Stimulated activated CD8-positive, alpha-beta memory T cell treated with anti-CD3 and anti-CD28 coated beads, Interleukin-4, amount 100 ng/mL, for 1 hour (primary cell): ENCODE data around the gene RANBP3L.
"Not testable (repeated sequence)": the region's sequence is repeated elsewhere in the genome, so short reads cannot be mapped to it uniquely, and the experiment has no call there.

Experiments used
- DNase-seq, 2 donors: peaks; one replicate each; pipeline ENCODE4 v3.0.0-alpha.2; 2020; ENCODE audit warnings: low read depth in 2 of 2, low spot score in 1 of 2

Gene RANBP3L

GRCh38 chr5:36214436-36214835 lies 87.3 kb downstream of the RANBP3L start:
- DNase-seq = no peak

- DNase-seq = no peak
Measured at GRCh38 chr5:36209664-36210063, 92.0 kb downstream of the RANBP3L start.

- no peak for DNase-seq
Measured at GRCh38 chr5:36208786-36209185, 92.9 kb downstream of the RANBP3L start.

- DNase-seq = no peak
Measured at GRCh38 chr5:36206913-36207312, 94.8 kb downstream of the RANBP3L start.

GRCh38 chr5:36205329-36205728 lies 96.4 kb downstream of the RANBP3L start:
- no peak for DNase-seq

GRCh38 chr5:36202521-36202961 lies 99.2 kb downstream of the RANBP3L start:
- no peak for DNase-seq

- DNase-seq = no peak
Measured at GRCh38 chr5:36200513-36200912, 101.2 kb downstream of the RANBP3L start.

- no peak for DNase-seq
Measured at GRCh38 chr5:36199620-36200019, 102.1 kb downstream of the RANBP3L start.

- not testable (repeated sequence) for DNase-seq
Measured at GRCh38 chr5:36198783-36199182, 102.9 kb downstream of the RANBP3L start.
